GM19372 (cell line): ENCODE data around the gene NOL12.
A peak's percentile ranks its signal among the peaks of the same experiment; 100 is the strongest.
"Not testable (repeated sequence)": the region's sequence is repeated elsewhere in the genome, so short reads cannot be mapped to it uniquely, and the experiment has no call there.

Experiments used
- ATAC-seq: cut with Tn5 transposase; IDR thresholded peaks from one replicate; pipeline ENCODE4 v1.9.1; 2021; ENCODE audit warnings: mild to moderate bottlenecking, low read depth, moderate library complexity; ENCODE audit not compliant: unreplicated experiment

The NOL12 gene

GRCh38 chr22:37686002-37686982 is at the start of gene NOL12:
NOL12 (plus strand) TSS chr22:37686343; CDS start chr22:37686393, 50 bp downstream.
- ATAC-seq = peak; percentile 79

- ATAC-seq = no peak
Observed at GRCh38 chr22:37636949-37637273, 49.2 kb upstream of the NOL12 start.

GRCh38 chr22:37638391-37639069 is 47.6 kb upstream of the NOL12 start:
- ATAC-seq = no peak

GRCh38 chr22:37639070-37639760 is 46.9 kb upstream of the NOL12 start, which contains the start of gene SH3BP1:
SH3BP1 (plus strand) TSS chr22:37639669; CDS start chr22:37639788, 119 bp downstream.
- no peak for ATAC-seq

- ATAC-seq = no peak
Observed at GRCh38 chr22:37639771-37640590, 46.2 kb upstream of the NOL12 start.

- ATAC-seq = no peak
Observed at GRCh38 chr22:37640591-37641560, 45.3 kb upstream of the NOL12 start.

GRCh38 chr22:37641561-37641949 is 44.6 kb upstream of the NOL12 start:
- no peak for ATAC-seq

- no peak for ATAC-seq
Observed at GRCh38 chr22:37643225-37643847, 42.8 kb upstream of the NOL12 start.

GRCh38 chr22:37647317-37647716 is 38.8 kb upstream of the NOL12 start:
- no peak for ATAC-seq

- ATAC-seq = no peak
Observed at GRCh38 chr22:37647928-37648327, 38.2 kb upstream of the NOL12 start.

- ATAC-seq = no peak
Observed at GRCh38 chr22:37650463-37651136, 35.5 kb upstream of the NOL12 start.

- no peak for ATAC-seq
Observed at GRCh38 chr22:37654563-37655251, 31.4 kb upstream of the NOL12 start.

GRCh38 chr22:37655252-37655563 is 30.9 kb upstream of the NOL12 start:
- no peak for ATAC-seq

GRCh38 chr22:37656583-37656982 is 29.6 kb upstream of the NOL12 start:
- ATAC-seq = not testable (repeated sequence)

- ATAC-seq = no peak
Observed at GRCh38 chr22:37657590-37658132, 28.5 kb upstream of the NOL12 start.

GRCh38 chr22:37658133-37659065 is 27.7 kb upstream of the NOL12 start, which contains the start of gene PDXP:
PDXP (plus strand) TSS chr22:37658723; CDS start chr22:37658783, 60 bp downstream.
- peak; percentile 82 for ATAC-seq
